ENCODE measurements around the gene FAM227B.

DNA sequence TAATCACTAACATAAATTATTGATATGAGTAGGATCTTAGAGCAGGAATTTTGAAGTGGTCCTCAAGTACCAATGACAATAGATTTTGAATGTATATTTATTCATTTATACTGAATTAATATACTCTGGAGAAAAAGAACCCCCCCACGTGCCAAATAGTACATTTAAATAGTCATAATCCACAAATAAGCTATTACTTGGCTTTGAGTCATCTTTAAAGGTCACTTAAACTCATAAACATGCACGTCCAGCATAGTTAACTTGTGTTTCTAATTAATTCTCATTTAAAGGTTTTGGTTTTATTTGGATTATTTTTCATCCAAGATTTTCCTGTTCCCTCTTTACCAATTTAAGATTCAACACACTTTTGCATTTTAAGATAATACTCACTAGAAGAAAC is 162.5 kb downstream of the FAM227B start:
- TF ChIP-seq CTCF (conservative IDR thresholded peaks at IDR 0.05) (no peak), EZH2 (IDR thresholded peaks at IDR 0.05; ENCODE audit: low read depth) (no peak)

Measured in PC-9 (cell line).